ENCODE data around the gene HOOK2. TPM values are rescaled to one million over a fixed set of nuclear protein-coding genes. Genes with fewer than 3 reads are reported as not detected.
A peak's percentile ranks its signal among the peaks of the same experiment; 100 is the strongest.

HOOK2 gene
- total and polyA plus RNA-seq, 2 of the 13 experiments (the other 11 are each of a cell fraction or from before 2014, with no cell fraction given): 9.2 to 12.9 TPM

GRCh38 chr19:12789904-12790619 is 14.7 kb upstream of the HOOK2 start (continued):
- no peak for TF ChIP-seq ZBTB4 (CRISPR knock-in tag; IDR thresholded peaks at IDR 0.05; ENCODE audit: borderline replicate concordance)
- TF ChIP-seq ZNF790 (CRISPR knock-in tag; IDR thresholded peaks at IDR 0.05; ENCODE audit: borderline replicate concordance): 0 out of 2 replicates have a peak, but pooled peaks have one; percentile 57
- no peak for TF ChIP-seq ZNF431 (CRISPR knock-in tag; IDR thresholded peaks at IDR 0.05; ENCODE audit: borderline replicate concordance, low read depth)
- TF ChIP-seq ZNF34 (CRISPR knock-in tag; IDR thresholded peaks at IDR 0.05; ENCODE audit: borderline replicate concordance): no peak
- TF ChIP-seq ZNF614 (CRISPR knock-in tag; IDR thresholded peaks at IDR 0.05; ENCODE audit: borderline replicate concordance): 0 out of 2 replicates have a peak, but pooled peaks have one; percentile 30
- no peak for TF ChIP-seq HHEX (CRISPR knock-in tag; IDR thresholded peaks at IDR 0.05)
- TF ChIP-seq ZNF704 (CRISPR knock-in tag; IDR thresholded peaks at IDR 0.05; ENCODE audit: borderline replicate concordance): no peak
- TF ChIP-seq ZNF569 (CRISPR knock-in tag; IDR thresholded peaks at IDR 0.05; ENCODE audit: borderline replicate concordance): no peak
- no peak for TF ChIP-seq HNRNPUL1 (IDR thresholded peaks at IDR 0.05; ENCODE audit: low read depth, low read length)
- TF ChIP-seq ZNF572 (CRISPR knock-in tag; IDR thresholded peaks at IDR 0.05): no peak
- no peak for TF ChIP-seq ONECUT2 (CRISPR knock-in tag; IDR thresholded peaks at IDR 0.05)
- TF ChIP-seq ETV5 (CRISPR knock-in tag; IDR thresholded peaks at IDR 0.05; ENCODE audit: borderline replicate concordance): peak; percentile 67; the same call in 1 of the 2 replicates
- 0 out of 2 replicates have a peak, but pooled peaks have one; percentile 46 for TF ChIP-seq SP5 (CRISPR knock-in tag; IDR thresholded peaks at IDR 0.05; ENCODE audit: borderline replicate concordance, low read depth)
- no peak for TF ChIP-seq ZNF354B (CRISPR knock-in tag; IDR thresholded peaks at IDR 0.05)
- no peak; the same call in 1 of the 2 replicates for TF ChIP-seq ZNF776 (CRISPR knock-in tag; IDR thresholded peaks at IDR 0.05)

All from HepG2 (cell line).